ENCODE data around the gene STX2.
"Not testable (repeated sequence)": the region's sequence is repeated elsewhere in the genome, so short reads cannot be mapped to it uniquely, and the experiment has no call there.

Gene STX2

GRCh38 chr12:130870442-130871285 is 31.6 kb upstream of the STX2 start:
- CTCF ChIA-PET, result interaction anchor here (0.9 to 1.6 kb wide), 12 partner anchors 9 to 264 kb away, joined by 3 to 7 read pairs (median 4); partner anchors contain the start of gene STX2
- POLR2A ChIA-PET, result interaction anchor here (0.8 to 1.5 kb wide), 2 partner anchors 9 to 308 kb away, joined by 3 to 5 read pairs; no protein-coding TSS in a partner anchor
- DNase-seq (ENCODE audit: extremely low spot score), result peak; percentile 83
- TF ChIP-seq CTCF (IDR thresholded peaks at IDR 0.05; ENCODE audit: control extremely low read depth, extremely low read depth, low read depth, missing control alignments), result peak; percentile 68

- no peak for DNase-seq (ENCODE audit: extremely low spot score)
- CTCF ChIA-PET, result interaction anchor here (1.8 kb wide), 1 partner anchor 23 kb away, joined by 5 read pairs; no protein-coding TSS in a partner anchor
- POLR2A ChIA-PET, result no interaction called here
- TF ChIP-seq CTCF (IDR thresholded peaks at IDR 0.05; ENCODE audit: control extremely low read depth, extremely low read depth, low read depth, missing control alignments), result no peak
Observed at GRCh38 chr12:130868412-130868811, 29.4 kb upstream of the STX2 start.

- CTCF ChIA-PET, result no interaction called here
- no peak for DNase-seq (ENCODE audit: extremely low spot score)
- POLR2A ChIA-PET, result no interaction called here
- TF ChIP-seq CTCF (IDR thresholded peaks at IDR 0.05; ENCODE audit: control extremely low read depth, extremely low read depth, low read depth, missing control alignments), result no peak
Observed at GRCh38 chr12:130863298-130863697, 24.2 kb upstream of the STX2 start.

GRCh38 chr12:130862771-130863170 is 23.7 kb upstream of the STX2 start:
- DNase-seq (ENCODE audit: extremely low spot score); CTCF ChIA-PET; POLR2A ChIA-PET: not testable (repeated sequence)

- no peak for TF ChIP-seq CTCF (IDR thresholded peaks at IDR 0.05; ENCODE audit: control extremely low read depth, extremely low read depth, low read depth, missing control alignments)
- DNase-seq (ENCODE audit: extremely low spot score), result no peak
- ChIA-PET CTCF (interaction anchor here (1.7 kb wide), 1 partner anchor 9 kb away, joined by 4 read pairs; no protein-coding TSS in a partner anchor), POLR2A (no interaction called here)
Observed at GRCh38 chr12:130862161-130862560, 23.1 kb upstream of the STX2 start.

GRCh38 chr12:130860311-130860710 is 21.3 kb upstream of the STX2 start:
- TF ChIP-seq CTCF (IDR thresholded peaks at IDR 0.05; ENCODE audit: control extremely low read depth, extremely low read depth, low read depth, missing control alignments), result no peak
- DNase-seq (ENCODE audit: extremely low spot score), result no peak
- ChIA-PET POLR2A (no interaction called here), CTCF (interaction anchor here (1.1 kb wide), 1 partner anchor 15 kb away, joined by 4 read pairs; no protein-coding TSS in a partner anchor)

GRCh38 chr12:130859161-130859560 is 20.1 kb upstream of the STX2 start:
- POLR2A ChIA-PET, result no interaction called here
- TF ChIP-seq CTCF (IDR thresholded peaks at IDR 0.05; ENCODE audit: control extremely low read depth, extremely low read depth, low read depth, missing control alignments), result no peak

More at GRCh38 chr12:130859161-130859560, 20.1 kb upstream of the STX2 start:
- DNase-seq (ENCODE audit: extremely low spot score), result no peak
- CTCF ChIA-PET, result interaction anchor here (1.6 kb wide), 1 partner anchor 245 kb away, joined by 3 read pairs; no protein-coding TSS in a partner anchor

Data from GM10248 (cell line).